Colon (tissue), 2 donors: ENCODE results near the gene GALNT2.

Experiments
- FAIRE-seq: peaks from 2 replicates; lab custom pipeline; 2012; peaks lifted over from hg19 to GRCh38; lab: Jason Lieb, UNC
- donor health status: control.
- donor health status: control.

The GALNT2 gene

DNA sequence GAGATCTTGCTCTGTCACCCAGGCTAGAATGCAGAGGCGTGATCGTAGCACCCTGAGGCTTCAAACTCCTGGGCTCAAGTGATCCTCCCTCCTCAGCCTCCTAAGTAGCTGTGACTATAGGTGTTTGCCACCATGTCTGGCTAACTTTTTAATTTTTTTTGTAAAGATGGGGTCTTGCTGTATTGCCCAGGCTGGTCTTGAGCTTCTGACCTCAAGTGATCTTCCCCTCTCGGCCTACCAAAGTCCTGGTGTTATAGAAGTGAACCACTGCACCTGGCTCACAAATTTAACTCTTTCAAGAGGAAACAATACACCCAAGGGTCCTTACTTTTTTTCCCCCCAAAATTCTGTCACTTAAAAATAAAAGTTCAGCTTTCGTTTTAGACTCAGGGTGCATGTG lies 62.3 kb downstream of the GALNT2 start:
- no peak for FAIRE-seq

DNA sequence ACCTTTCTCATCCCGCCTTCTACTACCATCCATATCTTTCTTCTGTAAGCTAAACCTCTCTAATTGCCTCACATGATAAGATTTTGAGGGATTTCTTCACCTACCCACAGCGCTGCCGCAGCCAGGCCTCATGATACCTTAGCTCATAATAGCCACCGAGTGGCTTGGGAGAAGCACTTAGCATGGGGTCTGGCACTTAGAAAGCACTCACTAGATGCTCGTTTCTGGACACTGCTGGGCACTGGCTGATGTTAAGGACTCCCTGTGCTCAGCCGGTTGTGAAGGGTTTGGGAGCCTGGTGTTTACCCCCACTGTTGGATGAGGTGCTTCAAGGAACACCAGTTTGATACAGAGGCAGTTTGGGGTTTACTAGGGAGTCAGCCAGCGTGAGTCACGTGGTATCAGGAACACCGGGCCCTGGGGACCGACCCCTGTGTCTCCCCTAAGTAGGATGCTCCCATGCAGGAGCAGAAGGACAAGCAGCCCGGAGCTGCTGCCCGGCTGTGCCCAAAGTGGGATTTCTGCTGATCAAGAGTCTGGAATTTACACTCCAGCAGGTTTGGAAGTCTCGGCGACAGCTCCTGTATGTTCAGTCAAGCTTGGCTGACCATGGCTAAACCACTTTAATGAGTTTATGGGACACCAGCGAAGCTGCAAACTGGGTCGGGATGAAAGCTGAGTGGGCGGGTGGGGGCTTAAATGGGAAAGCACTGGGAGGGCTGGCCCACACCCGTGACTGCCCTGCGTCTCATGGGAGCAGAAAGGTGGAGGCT lies 63.3 kb downstream of the GALNT2 start:
- FAIRE-seq: no peak

DNA sequence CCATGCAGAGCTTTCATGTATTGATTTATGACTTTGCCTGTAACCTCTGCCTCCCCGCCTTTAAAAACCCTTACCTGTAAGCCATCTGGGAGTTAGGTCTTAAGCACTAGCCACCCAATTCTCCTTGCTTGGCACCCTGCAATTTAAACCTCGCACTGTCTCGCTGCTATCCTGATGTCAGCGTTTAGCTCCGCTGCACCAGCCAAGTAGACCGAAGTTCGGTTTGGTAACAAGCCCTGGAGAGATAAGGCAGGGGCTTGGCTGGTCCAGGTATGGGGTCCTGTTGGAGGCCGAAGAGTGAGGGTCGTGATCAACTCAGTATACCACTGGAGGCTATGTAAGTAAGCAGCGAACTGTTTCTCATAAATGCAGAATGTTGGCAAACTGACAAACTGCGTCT lies 64.4 kb downstream of the GALNT2 start:
- no peak for FAIRE-seq

DNA sequence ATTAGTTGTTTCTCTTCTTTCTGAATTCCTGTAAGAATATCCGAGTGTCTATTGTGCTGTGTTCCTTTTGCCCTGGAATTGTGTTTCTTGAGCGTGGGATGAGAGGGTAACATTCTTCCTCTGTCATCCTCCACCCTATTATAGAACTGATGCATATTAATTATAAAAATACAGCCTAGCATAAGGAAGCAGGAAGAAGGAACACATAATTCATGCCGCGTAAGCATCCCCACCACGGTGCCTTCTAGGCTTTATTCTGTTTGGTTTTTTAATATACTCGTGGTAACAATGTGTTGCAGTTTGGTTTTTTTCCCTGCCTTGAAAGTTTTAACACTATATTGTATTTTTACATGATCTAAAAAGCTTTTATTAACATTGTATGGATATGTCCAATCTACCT lies 65.7 kb downstream of the GALNT2 start:
- no peak for FAIRE-seq

DNA sequence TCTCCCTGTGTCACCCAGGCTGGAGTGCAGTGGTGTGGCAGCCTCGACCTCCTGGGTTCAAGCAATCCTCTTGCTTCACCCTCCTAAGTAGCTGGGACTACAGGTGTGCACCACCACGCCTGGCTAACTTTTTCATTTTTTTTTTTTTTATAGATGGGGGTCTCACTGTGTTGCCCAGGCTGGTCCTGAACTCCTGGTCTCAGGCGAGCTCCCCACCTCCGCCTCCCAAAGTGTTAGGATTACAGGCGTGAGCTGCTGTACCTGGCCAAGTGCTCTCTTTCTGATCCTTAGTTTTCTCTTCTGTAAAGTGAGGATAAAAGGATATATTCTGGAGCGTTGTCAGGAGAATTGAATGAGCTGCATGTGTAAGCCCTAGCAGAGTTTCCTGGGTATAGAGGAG lies 68.7 kb downstream of the GALNT2 start:
- no peak for FAIRE-seq

- no peak for FAIRE-seq
Observed at GRCh38 chr1:230136453-230137336, 69.7 kb downstream of the GALNT2 start.

GRCh38 chr1:230137337-230137815 lies 70.3 kb downstream of the GALNT2 start:
- FAIRE-seq: no peak

DNA sequence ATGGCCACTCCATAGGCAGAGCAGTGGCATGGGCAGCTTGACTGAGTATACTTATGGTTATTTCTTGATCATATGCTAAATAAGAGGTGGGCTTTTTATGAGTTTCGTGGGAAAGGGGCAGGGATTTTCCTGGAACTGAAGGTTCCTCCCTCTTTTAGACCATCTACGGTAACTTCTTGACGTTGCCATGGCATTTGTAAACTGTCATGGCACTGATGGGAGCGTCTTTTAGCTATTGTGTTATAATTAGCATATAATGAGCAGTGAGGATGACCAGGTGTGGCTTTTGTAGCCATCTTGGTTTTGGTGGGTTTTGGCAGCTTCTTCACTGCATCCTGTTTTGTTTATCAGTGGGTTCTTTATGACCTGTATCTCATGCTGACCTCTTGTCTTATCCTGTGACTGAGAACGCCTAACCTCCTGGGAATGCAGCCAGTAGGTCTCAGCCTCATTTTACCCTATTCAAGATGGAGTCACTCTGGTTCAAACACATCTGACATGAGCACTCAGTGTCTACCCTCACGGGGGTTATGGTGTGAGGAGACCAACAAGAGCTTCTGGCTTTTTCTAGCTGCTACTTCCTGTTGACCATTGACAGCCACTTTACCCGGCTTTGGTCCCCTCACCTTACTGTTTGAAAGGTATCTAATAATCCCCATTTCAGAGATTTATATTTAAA lies 71.7 kb downstream of the GALNT2 start:
- FAIRE-seq: no peak

GRCh38 chr1:230139315-230139714 lies 72.3 kb downstream of the GALNT2 start:
- no peak for FAIRE-seq

GRCh38 chr1:230139741-230140140 lies 72.7 kb downstream of the GALNT2 start:
- FAIRE-seq: no peak

DNA sequence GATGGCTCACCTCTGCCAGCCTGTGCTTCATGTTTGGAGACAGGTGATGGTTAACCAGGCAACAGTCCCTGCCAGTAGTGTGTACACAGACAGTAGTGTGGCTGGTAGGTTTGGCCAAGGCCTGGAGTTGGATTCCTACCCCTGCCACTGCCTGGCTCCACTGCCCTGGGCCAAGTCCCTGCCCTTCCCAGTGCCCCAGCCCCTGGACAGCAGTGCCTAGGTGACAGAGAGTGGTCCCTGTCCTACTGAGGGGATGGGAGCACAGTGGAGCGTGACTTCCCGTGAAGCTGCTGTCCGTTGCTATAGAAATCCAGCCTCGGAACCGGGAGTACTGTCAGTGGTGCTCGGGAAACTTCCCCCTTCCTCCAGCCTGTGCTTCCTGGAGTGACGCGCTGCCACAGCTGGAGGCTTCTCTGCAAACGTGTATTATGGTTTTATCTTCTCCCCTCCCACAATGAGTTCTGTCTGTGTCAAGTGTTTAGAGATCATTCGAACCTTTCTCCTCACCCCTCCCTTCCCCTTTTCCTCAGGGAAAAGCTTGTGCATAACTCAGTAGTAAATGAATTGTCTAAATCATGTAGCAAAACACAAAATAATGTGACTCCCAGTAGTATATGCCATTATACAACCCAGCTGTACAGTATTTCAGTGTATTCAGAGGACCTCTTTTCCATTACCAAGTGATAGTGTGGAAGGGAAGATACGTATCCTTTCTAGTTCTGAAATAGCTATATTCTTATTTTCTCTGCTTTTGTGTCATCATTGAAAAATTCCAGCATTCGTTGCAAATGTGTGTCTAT lies 73.4 kb downstream of the GALNT2 start:
- FAIRE-seq: no peak

DNA sequence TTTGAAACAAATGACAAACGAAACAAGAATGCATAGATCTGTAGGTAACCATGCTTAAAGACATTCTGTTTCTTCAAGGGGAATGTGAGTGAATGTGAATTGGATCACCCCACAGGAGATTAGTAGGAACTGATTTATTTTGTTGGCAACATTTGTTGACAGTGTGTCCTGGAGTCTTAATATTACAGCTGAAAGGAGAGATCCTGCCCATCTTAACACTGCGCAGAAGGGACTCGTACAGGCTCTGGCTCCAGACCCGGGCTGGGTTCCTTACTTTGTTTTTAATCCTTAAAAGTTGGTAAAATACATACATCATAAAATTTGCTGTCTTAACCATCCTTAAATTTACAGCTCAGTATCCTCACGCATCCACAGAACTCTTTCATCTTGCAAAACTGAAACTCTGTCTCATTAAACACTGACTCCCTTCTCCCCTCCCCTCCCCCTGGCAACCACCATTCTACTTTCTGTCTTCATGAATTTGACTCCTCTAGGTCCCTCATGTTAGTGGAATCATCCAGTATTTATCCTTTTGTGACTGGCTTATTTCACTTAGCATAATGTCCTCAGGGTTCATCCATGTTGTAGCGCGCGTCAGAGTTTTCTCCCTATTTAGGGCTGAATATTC lies 74.1 kb downstream of the GALNT2 start:
- no peak for FAIRE-seq

DNA sequence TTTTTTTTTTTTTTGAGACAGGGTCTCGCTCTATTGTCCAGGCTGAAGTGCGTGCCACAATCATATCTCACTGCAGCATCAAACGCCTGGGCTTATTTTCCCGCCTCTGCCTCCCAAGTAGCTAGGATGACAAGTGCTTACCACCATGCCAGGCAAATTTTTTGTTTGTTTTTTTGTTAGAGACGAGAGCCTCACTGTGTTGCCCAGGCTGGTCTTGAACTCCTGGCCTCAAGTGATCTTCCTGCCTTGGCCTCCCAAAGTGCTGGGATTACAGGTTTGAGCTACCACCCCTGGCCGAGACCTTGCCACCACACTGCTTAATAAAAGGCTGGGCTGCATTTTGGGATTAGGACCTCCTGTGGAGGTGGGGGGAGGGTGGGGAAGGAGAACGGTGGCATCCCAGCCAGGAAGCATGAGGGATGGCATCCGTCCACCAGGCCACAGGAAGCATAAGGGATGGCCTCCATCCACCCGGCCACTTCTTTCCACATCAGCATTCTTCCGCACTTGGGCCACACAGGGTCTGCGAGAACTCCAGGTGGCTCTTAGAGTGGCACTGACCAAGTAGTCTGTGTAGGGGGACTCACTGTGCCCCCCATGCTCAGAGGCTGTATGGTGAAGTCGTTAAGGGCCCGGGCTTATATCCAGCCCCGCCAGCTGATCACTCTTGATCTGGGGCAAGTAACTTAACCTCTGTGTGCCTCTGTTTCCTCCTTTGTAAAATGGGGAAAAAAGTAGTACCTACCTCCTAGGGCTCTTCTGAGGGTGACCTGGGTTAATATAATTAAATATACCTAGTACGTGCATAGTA lies 75.0 kb downstream of the GALNT2 start:
- FAIRE-seq: no peak

DNA sequence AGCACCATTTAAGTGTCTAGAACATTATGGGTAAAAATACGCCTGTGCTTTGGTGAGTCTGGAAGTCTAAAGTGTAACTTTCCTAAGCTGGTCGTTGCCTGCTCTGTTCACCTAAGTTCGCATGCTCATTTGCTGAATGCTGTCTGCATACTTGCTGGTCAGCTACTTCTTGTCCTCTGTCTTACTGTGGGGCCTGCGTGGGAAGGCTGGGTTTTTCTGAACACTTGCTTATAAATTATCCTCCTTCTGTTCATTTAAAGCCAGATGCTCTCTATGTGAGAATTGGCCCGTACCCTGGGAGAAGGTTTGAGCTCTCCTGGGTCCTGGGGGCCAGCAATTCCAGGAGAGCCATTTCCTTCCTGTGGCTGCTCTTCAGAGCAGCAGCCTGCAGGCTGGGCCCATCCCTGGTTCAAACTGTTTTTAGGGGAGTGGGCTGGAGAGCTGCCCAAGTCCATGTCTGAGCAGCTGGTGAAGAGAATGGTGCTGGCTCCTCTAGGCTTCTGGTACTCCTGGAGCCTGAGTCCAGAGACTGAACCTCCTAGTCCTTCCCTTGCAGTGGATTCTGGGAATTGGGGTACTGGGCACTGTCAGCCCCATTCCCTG lies 75.7 kb downstream of the GALNT2 start:
- FAIRE-seq: no peak

DNA sequence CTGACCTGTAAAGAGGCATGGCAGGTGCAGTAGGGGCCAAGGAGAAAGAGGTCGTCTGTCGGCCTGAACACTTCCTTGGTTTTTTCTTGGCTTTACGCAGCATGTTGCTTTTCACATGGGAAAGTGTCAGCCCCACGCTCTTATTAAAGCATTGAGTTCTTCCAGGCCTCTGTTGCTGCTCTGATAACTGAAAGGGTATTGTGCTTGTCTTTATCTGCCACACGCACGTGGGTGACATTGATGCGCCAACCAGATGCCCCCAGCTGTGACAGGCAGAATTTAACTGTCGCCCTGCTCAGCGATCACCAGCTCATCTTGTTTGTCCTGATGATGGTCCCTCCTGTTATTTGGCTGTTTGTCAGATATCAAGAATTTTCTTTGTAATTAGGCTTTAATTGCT lies 76.5 kb downstream of the GALNT2 start:
- no peak for FAIRE-seq

DNA sequence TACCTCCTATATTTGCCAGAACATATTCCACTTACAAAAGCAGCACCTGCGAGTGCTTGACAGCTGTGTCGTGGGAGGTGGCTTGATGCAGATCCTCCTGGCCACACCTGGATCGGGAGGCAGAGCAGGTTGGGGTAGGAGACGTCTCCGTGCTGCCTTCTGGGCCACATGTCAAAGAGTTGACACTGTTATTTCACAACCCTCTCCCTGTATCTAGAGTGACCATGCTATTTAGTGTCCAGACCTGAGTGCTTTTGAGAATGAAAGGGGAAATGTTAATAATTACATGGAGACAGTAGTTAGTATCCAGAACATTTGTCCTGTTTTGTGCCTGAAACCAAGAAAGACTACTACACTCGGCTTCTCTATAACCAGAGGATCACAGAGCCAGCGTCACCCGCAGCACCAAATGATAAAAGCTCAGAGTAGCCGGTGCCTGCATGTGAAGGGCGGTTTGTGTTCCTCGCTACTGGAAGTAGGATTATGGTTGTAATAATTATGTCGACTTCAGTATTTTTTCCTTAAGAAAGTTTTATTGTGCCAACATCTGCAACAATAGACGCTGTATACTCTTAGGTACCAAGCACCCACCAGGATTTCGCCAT lies 77.1 kb downstream of the GALNT2 start:
- no peak for FAIRE-seq

- no peak for FAIRE-seq
Observed at GRCh38 chr1:230144758-230145504, 77.9 kb downstream of the GALNT2 start.

DNA sequence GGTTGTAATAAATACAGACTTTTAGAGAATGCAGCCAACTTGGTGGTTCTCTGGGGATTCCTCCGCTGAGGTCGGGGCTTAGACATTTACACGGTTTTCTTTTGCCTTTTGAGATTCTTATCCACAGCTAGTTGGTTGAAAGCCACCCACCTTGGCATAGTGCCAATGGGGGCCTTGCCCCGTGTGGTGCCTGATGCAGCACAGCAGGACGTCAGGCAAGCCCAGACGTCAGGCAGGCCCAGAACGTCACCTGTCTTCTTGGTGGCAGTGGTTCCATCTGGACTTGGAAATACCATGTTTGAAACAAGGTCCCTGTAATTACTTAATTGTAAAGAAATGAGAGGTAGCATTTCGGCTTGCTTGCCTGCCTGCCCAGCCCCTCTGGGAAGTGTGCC lies 78.5 kb downstream of the GALNT2 start:
- FAIRE-seq: no peak

DNA sequence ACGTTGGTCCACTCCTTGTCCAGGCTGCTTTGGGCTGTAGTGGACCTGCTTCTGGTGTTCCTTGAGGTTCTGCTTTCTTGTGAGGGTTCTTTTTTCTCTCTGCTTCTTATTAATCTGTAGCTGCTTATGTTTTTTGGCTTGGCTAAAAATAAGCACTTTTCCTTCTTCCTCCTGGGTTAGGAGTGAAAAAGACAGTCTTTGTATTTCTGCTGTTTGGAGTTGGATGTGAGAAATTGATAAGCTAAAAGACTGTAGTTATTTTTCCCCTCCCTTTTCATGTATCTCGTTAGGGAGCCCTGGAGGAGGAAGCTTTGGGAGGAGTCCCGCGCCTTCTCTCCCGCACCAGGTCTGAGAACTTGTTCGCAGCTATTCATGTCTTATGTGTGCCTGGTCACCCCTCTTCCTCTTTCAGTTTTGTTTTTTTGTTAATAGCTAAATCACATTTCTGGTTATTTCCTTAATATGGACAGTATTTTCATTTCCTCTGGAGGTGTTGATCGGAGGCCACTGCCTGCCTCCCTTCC lies 79.0 kb downstream of the GALNT2 start:
- FAIRE-seq: no peak
